ENCODE data around the gene KIF26B.

GRCh38 chr1:245183429-245183828 lies 28.6 kb downstream of the KIF26B start:
- TF ChIP-seq EZH2 (IDR thresholded peaks at IDR 0.05; ENCODE audit: insufficient read depth, poor library complexity, severe bottlenecking) (no peak), EZH2phosphoT487 (IDR thresholded peaks at IDR 0.05; ENCODE audit: insufficient read depth, low read depth) (no peak)

Data from GM23248 (cell line).